Neural progenitor cell (in vitro differentiated cells): ENCODE data around the gene CD4.

Experiments
- EZH2 ChIP-seq: fragments of 200-600 bp; sonication (generic); IDR thresholded peaks from 2 replicates; pipeline ENCODE4 v1.6.1; 2017; ENCODE audit warnings: antibody characterized with exemption, mild to moderate bottlenecking, moderate library complexity
- TF ChIP-seq, protein P1 (sequence below): fragments of 200-600 bp; sonication (generic); IDR thresholded peaks from 2 replicates; pipeline ENCODE4 v1.5.1; 2017; ENCODE audit warnings: antibody characterized with exemption, mild to moderate bottlenecking

DNA sequence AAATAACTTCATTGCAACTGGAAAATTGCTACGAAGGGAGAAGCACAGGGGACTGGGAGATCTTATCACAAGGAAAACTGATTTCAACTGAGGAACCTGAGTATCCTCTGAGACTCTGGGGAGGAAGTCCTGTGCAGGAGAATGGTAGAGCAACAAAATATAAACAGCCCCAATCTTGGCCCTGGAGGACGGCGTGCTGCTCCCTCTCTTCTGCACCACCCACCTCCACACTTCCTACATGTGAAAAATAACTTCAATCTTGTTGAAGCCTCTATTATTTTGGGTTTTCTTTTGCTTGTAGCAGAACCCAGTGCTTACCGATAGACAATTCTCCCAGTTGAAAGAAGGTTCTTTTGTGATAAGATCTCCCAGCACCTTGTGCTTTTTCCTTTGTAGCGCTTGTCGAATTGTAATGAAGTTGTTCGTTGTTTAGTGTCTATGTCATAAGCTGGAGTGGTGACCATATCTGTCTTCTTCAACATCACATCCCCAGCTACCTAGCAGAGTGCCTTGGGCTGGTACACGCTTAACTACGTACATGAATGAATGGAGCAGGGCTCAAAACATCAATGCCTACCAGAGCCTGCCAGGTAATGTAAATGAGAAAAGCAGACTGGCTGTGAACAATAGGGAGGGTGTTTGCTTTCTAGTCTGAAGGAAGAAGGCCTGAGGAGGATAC is 2.8 kb upstream of the CD4 start:
- TF ChIP-seq, protein P1, sequence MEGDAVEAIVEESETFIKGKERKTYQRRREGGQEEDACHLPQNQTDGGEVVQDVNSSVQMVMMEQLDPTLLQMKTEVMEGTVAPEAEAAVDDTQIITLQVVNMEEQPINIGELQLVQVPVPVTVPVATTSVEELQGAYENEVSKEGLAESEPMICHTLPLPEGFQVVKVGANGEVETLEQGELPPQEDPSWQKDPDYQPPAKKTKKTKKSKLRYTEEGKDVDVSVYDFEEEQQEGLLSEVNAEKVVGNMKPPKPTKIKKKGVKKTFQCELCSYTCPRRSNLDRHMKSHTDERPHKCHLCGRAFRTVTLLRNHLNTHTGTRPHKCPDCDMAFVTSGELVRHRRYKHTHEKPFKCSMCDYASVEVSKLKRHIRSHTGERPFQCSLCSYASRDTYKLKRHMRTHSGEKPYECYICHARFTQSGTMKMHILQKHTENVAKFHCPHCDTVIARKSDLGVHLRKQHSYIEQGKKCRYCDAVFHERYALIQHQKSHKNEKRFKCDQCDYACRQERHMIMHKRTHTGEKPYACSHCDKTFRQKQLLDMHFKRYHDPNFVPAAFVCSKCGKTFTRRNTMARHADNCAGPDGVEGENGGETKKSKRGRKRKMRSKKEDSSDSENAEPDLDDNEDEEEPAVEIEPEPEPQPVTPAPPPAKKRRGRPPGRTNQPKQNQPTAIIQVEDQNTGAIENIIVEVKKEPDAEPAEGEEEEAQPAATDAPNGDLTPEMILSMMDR = no peak
- no peak for TF ChIP-seq EZH2
